ENCODE measurements around the gene USHBP1.

DNA sequence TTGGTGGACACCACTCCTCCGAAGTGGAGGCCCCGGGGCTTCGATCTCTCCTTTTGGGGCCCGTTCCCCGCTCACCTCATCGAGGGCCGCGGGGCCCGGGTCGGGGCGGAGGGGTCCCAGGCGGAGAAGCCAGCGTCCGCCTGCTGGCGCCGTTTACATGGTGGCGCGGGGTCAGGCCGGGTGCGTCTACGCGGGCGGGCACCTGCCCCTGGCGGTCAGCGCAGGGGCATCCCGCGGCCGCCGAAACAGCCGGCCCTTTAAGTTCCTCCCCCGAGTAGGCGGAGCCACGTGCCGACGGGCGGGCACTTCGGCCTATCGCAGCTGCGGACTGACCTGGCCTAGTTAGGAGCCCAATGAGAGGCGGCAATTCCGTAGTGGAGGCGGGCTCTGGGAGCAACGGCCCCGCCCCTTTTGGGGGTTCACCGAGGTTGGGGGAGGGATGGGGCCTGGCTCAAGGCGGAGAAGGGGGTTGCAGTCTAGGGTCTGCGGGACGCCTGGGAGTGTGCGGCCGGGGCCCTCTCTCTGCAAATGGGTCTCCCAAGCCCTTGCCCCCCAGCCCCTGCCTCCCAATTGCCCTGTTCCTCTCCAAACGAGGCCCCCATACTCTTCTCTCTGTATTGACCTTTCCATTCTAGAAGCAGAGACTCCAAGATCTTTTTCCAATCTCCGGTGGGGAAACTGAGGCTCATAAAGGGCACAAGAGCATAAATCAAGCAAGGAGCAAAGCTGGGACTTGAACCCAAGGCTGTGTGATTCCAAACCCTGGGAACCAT lies 38.8 kb upstream of the USHBP1 start, which contains the start of gene ABHD8:
- TF ChIP-seq, protein P1, sequence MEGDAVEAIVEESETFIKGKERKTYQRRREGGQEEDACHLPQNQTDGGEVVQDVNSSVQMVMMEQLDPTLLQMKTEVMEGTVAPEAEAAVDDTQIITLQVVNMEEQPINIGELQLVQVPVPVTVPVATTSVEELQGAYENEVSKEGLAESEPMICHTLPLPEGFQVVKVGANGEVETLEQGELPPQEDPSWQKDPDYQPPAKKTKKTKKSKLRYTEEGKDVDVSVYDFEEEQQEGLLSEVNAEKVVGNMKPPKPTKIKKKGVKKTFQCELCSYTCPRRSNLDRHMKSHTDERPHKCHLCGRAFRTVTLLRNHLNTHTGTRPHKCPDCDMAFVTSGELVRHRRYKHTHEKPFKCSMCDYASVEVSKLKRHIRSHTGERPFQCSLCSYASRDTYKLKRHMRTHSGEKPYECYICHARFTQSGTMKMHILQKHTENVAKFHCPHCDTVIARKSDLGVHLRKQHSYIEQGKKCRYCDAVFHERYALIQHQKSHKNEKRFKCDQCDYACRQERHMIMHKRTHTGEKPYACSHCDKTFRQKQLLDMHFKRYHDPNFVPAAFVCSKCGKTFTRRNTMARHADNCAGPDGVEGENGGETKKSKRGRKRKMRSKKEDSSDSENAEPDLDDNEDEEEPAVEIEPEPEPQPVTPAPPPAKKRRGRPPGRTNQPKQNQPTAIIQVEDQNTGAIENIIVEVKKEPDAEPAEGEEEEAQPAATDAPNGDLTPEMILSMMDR (IDR thresholded peaks at IDR 0.05), result peak; percentile 35 to 91 (median 76)
- TF ChIP-seq POLR2A (IDR thresholded peaks at IDR 0.05), result peak; percentile 85

Measured in prostate gland (tissue), 2 donors.